C4-2B (cell line): Measurements from ENCODE around the gene TGFA.

Experiments used
- ZFX ChIP-seq: fragments of 450-650 bp; IDR thresholded peaks from 2 replicates; pipeline ENCODE4 v1.6.1; 2017
- TF ChIP-seq, protein P1 (sequence below): fragments of 450-650 bp; conservative IDR thresholded peaks from 2 replicates; pipeline ENCODE4 v1.5.1; 2017; ENCODE audit warnings: mild to moderate bottlenecking

DNA sequence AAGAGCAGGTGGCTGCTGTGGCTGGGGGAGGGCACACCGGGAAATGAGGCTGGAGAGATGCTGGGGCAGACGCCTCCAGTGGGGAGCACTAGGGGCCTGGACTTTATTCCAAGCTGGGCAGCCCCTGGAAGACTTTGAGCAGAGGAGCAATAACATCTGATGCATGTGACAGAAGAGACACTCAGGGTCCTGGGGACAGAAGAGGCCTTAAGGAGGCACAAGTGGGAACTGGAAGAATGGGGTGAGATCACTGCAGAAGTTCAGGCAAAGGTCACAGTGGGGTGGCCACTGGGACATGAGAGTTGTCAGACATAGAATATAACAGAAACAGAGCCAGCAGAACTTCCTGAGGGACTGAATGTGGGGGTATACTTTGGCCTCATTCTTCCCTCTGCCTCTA, 24.0 kb downstream of the TGFA start:
- TF ChIP-seq, protein P1, sequence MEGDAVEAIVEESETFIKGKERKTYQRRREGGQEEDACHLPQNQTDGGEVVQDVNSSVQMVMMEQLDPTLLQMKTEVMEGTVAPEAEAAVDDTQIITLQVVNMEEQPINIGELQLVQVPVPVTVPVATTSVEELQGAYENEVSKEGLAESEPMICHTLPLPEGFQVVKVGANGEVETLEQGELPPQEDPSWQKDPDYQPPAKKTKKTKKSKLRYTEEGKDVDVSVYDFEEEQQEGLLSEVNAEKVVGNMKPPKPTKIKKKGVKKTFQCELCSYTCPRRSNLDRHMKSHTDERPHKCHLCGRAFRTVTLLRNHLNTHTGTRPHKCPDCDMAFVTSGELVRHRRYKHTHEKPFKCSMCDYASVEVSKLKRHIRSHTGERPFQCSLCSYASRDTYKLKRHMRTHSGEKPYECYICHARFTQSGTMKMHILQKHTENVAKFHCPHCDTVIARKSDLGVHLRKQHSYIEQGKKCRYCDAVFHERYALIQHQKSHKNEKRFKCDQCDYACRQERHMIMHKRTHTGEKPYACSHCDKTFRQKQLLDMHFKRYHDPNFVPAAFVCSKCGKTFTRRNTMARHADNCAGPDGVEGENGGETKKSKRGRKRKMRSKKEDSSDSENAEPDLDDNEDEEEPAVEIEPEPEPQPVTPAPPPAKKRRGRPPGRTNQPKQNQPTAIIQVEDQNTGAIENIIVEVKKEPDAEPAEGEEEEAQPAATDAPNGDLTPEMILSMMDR: no peak
- no peak for TF ChIP-seq ZFX
